Kidney (tissue), 14 donors: ENCODE results near the gene PIGO. TPM values are rescaled to one million over a fixed set of nuclear protein-coding genes. Genes with fewer than 3 reads are reported as not detected.

Experiments
- DNase-seq, 5 donors: peaks; one replicate each; pipeline ENCODE4 v3.0.0-alpha.2; 2013 to 2020
- FAIRE-seq: peaks from 2 replicates; lab custom pipeline; 2012; peaks lifted over from hg19 to GRCh38; lab: Jason Lieb, UNC
- H3K27ac ChIP-seq, 2 donors: one replicate each; pipeline ENCODE4 v1.7.0; 2013; ENCODE audit warnings: low read depth in 2 of 2, low read length in 2 of 2, inconsistent platforms in 1 of 2
- H3K27me3 ChIP-seq: one replicate; pipeline ENCODE4 v1.7.1; 2013; ENCODE audit warnings: low read length, inconsistent platforms; ENCODE audit not compliant: control insufficient read depth, insufficient read depth
- H3K36me3 ChIP-seq, 3 donors: one replicate each; pipeline versions ENCODE4 v1.7.0 to v1.7.1; 2013; ENCODE audit warnings: low read length in 3 of 3, control low read depth in 1 of 3, inconsistent platforms in 1 of 3; ENCODE audit not compliant: insufficient read depth in 3 of 3, control insufficient read depth in 2 of 3
- H3K4me1 ChIP-seq, 3 donors: one replicate each; pipeline versions ENCODE4 v1.7.0 to v1.7.1; 2013; ENCODE audit warnings: low read length in 3 of 3, inconsistent platforms in 1 of 3, low read depth in 1 of 3; ENCODE audit not compliant: control insufficient read depth in 2 of 3, insufficient read depth in 2 of 3
- H3K4me3 ChIP-seq, 3 donors: one replicate each; pipeline versions ENCODE4 v1.7.0 to v1.8.1; 2013; ENCODE audit warnings: low read length in 3 of 3, control low read depth in 1 of 3, inconsistent platforms in 1 of 3
- H3K9ac ChIP-seq, 3 donors: one replicate each; pipeline versions ENCODE4 v1.7.0 to v1.7.1; 2013; ENCODE audit warnings: low read length in 3 of 3, control low read depth in 1 of 3, inconsistent platforms in 1 of 3
- H3K9me3 ChIP-seq, 3 donors: one replicate each; pipeline versions ENCODE4 v1.7.0 to v1.7.1; 2013; ENCODE audit warnings: low read length in 3 of 3, control low read depth in 1 of 3, inconsistent platforms in 1 of 3; ENCODE audit not compliant: control insufficient read depth in 2 of 3, insufficient read depth in 1 of 3
- CTCF ChIP-seq: IDR thresholded peaks from 3 replicates; pipeline ENCODE4 v1.5.1; 2012; ENCODE audit warnings: mild to moderate bottlenecking, moderate library complexity, borderline replicate concordance; ENCODE audit not compliant: insufficient read depth; ENCODE audit errors: extremely low read depth
- intact Hi-C: fragments of 100-400 bp; cut with DNase I; formaldehyde crosslinking; loops from one replicate; pipeline ENCODE4 v1.11.1; 2022
- polyA plus RNA-seq: library from polyadenylated mRNA; stranded (reverse); fragments of 350-450 nt; fragmentation: Illumina TruSeq; extraction: RNeasy Lipid Tissue Mini Kit (QIAGEN cat#74804); gene quantifications from one replicate; pipeline ENCODE4 v1.2.3, GENCODE V29; 2014; ENCODE audit warnings: low read depth, low replicate concordance; ENCODE audit not compliant: insufficient read depth
- total RNA-seq: library from RNA; stranded (reverse); fragmentation: NEBNext Ultra II Directional; extraction: Animal tissue kit (Norgen Biotek cat#: 25700); gene quantifications from one replicate; pipeline ENCODE4 v1.2.1, GENCODE V29; 2021
- donor health status: control.
- donor health status: control.
- donor health status: control.
- donor health status: control.
- donor health status: control.
- donor health status: DM: yes; HTN: yes; CAD: no.
- donor health status: Normal renal cell carcinoma (clear cell type).

Gene PIGO
- total and polyA plus RNA-seq, 2 donors from 2014 or later: 28.1 to 34.9 TPM

GRCh38 chr9:35116898-35117551, 20.6 kb upstream of the PIGO start:
- H3K27me3 ChIP-seq: no peaks in the 10 kb centered on the region
- DNase-seq (peak; percentile 92 to 98 (median 96)), FAIRE-seq (peak; percentile 73)
- peak overlapping the region; percentile 92 to 93 for H3K27ac ChIP-seq
- no peaks in the 10 kb centered on the region for H3K36me3 ChIP-seq
- no peaks in the 10 kb centered on the region for H3K9me3 ChIP-seq
- H3K4me3 ChIP-seq: peak overlapping the region; percentile 51 to 97 (median 94)
- peaks cover 0 to 33% (median 20%) of the 10 kb centered on the region in 3 donors for H3K4me1 ChIP-seq
- TF ChIP-seq CTCF: peak; percentile 97
- peak overlapping the region in 2 of 3 donors; percentile 33 to 47 for H3K9ac ChIP-seq
- intact Hi-C loops: no loop called here

DNA sequence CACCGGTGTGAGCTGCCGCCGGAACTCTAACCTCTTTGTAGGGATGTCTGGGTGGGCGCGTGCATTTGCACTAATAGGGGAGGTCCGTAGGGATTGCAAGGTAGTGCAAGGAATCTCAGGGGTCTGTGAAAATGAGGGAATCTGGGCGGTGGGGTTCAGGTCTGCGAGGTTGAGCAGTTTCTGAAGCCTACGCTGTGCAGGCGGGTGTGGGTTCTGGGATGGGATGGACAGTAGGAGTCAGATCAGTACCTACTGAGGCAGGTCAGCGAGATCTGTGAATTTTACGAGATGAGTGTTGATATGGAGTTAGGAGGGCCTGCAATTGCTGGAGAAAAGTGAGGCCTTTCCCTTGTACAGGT, 20.1 kb upstream of the PIGO start:
- H3K9ac ChIP-seq: peak overlapping the region in 1 of 3 donors; percentile 47
- peaks cover 0 to 36% (median 23%) of the 10 kb centered on the region in 3 donors for H3K4me1 ChIP-seq
- no peaks in the 10 kb centered on the region for H3K36me3 ChIP-seq
- no peaks in the 10 kb centered on the region for H3K27me3 ChIP-seq
- FAIRE-seq (no peak), DNase-seq (no peak)
- TF ChIP-seq CTCF: no peak
- intact Hi-C loops: no loop called here
- no peaks in the 10 kb centered on the region for H3K9me3 ChIP-seq
- peak overlapping the region; percentile 92 to 93 for H3K27ac ChIP-seq
- peak overlapping the region; percentile 51 to 97 (median 94) for H3K4me3 ChIP-seq

DNA sequence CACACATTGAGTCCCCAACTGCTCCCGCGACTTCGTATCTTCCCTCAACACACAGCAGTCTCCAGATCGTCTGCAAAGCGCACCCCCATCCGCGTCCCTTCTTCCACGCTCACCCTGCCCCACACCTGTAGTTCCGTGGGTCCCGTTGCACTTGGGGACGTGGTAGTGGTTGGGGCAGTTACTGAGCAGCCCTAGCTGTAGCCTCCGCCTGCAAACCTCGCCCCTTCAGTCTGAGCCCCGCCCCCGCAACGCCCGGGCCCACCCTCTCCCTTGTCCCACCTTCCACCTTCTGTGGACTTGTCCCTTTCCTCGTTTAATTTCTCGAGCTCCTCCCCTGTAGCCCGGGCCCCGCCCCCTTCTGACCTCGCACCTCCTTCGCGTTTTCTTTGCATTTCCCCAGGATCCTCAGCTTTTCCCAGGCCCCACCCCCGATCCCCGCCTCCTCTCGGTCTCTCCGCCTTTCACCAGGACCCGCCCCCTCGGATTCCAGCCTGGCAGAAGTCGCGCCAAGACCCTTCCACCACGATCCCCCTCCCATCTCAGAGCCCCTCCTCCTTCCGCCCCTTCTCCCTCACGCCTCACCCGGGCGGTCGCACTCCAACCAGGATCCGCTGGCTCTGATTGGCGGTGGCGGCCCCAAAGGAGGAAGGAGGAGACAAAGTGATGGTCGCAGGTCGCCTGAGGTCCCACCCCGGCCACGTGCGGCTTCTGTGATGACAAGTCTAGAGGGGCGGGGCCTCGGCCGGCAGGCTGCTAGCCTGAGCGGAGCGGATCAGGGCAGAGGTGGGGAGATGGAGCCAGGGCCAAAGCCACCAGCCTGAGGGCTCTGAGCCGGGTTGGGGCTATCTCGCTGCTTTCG, 19.5 kb upstream of the PIGO start, which contains the start of gene ATOSB:
Gene ATOSB (minus strand): TSS at position 183 of the 859 bp plus-strand sequence. CDS start 7,588 bp downstream, outside the sequence.
- H3K9me3 ChIP-seq: no peaks in the 10 kb centered on the region
- DNase-seq (peak; percentile 99 to 100 (median 99)), FAIRE-seq (peak; percentile 74)
- H3K27me3 ChIP-seq: no peaks in the 10 kb centered on the region
- TF ChIP-seq CTCF: no peak
- intact Hi-C loops: no loop called here
- H3K9ac ChIP-seq: peak within 1 kb of the TSS; percentile 76 to 82 (median 76)
- H3K36me3 ChIP-seq: no peaks in the 10 kb centered on the region
- peak within 1 kb of the TSS; percentile 90 to 97 (median 94) for H3K4me3 ChIP-seq
- H3K27ac ChIP-seq: peak within 1 kb of the TSS; percentile 92 to 93
- H3K4me1 ChIP-seq: peaks cover 0 to 36% (median 23%) of the 10 kb centered on the region in 3 donors
